Heart left ventricle (tissue), 16 donors: ENCODE measurements around the gene RTN1. TPM values are rescaled to one million over a fixed set of nuclear protein-coding genes. Genes with fewer than 3 reads are reported as not detected.

ENCODE experiments used
- ATAC-seq, 4 donors: fragments of 200-7000 bp; cut with Tn5 transposase; one replicate each; pipeline ENCODE4 v1.9.1; 2020 to 2022; ENCODE audit warnings: moderate library complexity in 4 of 4, mild to moderate bottlenecking in 3 of 4, moderate number of reproducible peaks in 1 of 4
- DNase-seq, 5 donors: peaks; one replicate each; pipeline ENCODE4 v3.0.0-alpha.2; 2020
- H3K27ac ChIP-seq, 12 donors: fragments of 200-600 bp; sonication (generic) in 4 of 12; one replicate each; pipeline versions ENCODE4 v1.5.0 to v1.8.0; 2016 to 2022; ENCODE audit warnings: mild to moderate bottlenecking in 2 of 12
- H3K27me3 ChIP-seq, 9 donors: fragments of 200-600 bp; sonication (generic) in 2 of 9; one replicate each; pipeline versions ENCODE4 v1.5.1 to v1.8.0; 2016 to 2022; ENCODE audit warnings: mild to moderate bottlenecking in 3 of 9
- H3K36me3 ChIP-seq, 9 donors: fragments of 200-600 bp; sonication (generic) in 2 of 9; one replicate each; pipeline versions ENCODE4 v1.5.0 to v1.8.0; 2018 to 2022; ENCODE audit warnings: mild to moderate bottlenecking in 2 of 9
- H3K4me1 ChIP-seq, 12 donors: fragments of 200-600 bp; sonication (generic) in 4 of 12; one replicate each; pipeline versions ENCODE4 v1.5.0 to v1.8.0; 2016 to 2022; ENCODE audit warnings: mild to moderate bottlenecking in 3 of 12
- H3K4me3 ChIP-seq, 12 donors: fragments of 200-600 bp; sonication (generic) in 4 of 12; one replicate each; pipeline versions ENCODE4 v1.5.0 to v1.8.0; 2017 to 2022; ENCODE audit warnings: mild to moderate bottlenecking in 9 of 12, moderate library complexity in 4 of 12
- H3K9me3 ChIP-seq, 12 donors: fragments of 200-600 bp; sonication (generic) in 4 of 12; one replicate each; pipeline versions ENCODE4 v1.5.0 to v1.8.0; 2016 to 2022; ENCODE audit warnings: mild to moderate bottlenecking in 1 of 12
- CTCF ChIP-seq, 12 donors: fragments of 200-600 bp; sonication (generic) in 4 of 12; IDR thresholded peaks; one replicate each; pipeline versions ENCODE4 v1.5.0 to v1.8.0; 2018 to 2022; ENCODE audit warnings: antibody characterized with exemption in 12 of 12, mild to moderate bottlenecking in 5 of 12
- POLR2A ChIP-seq, 2 donors: fragments of 450-650 bp; IDR thresholded peaks; one replicate each; pipeline ENCODE4 v1.6.1; 2017; ENCODE audit warnings: antibody characterized with exemption in 2 of 2, mild to moderate bottlenecking in 2 of 2, moderate library complexity in 2 of 2
- WGBS, 4 donors: extraction: QIAGEN DNeasy Blood & Tissue Kit in 2 of 4; methylation state at CpG; one replicate each; pipeline versions ENCODE4 v1.1.5 to v1.1.7; 2013 to 2018; 5-methylcytosine and 5-hydroxymethylcytosine counted together
- intact Hi-C, 10 donors: fragments of 100-400 bp; cut with DNase I; formaldehyde crosslinking; loops; one replicate each; pipeline versions ENCODE4 v1.11.1 to v1.14.2; 2022
- polyA plus RNA-seq, 2 donors: library from polyadenylated mRNA; stranded (reverse); fragments of 200-250 nt; gene quantifications; one replicate each; pipeline ENCODE4 v1.2.3, GENCODE V29; 2013
- total RNA-seq, 9 donors: library from RNA; depleted of rRNA in 2 of 9; stranded (reverse); fragments of >200 nt in 2 of 9; fragmentation: NEBNext Ultra II Directional in 3 of 9; extraction: Animal tissue kit (Norgen Biotek cat#: 25700) in 3 of 9; gene quantifications; one replicate each; pipeline versions ENCODE4 v1.1.0 to v1.2.4, GENCODE V29; 2016 to 2023
- donor health status: ischemic (EF 13 %, LVEDD 7.1; RV severe dilation, severe dysfunction).
- donor health status: healthy with polysubstance abuse.
- donor health status: DM: no; HTN: yes; CAD: no.
- donor health status: DM: no; HTN: no; CAD: no.
- donor health status: ischemic (EF 25% LVEDD 6.9; RV normal size, moderate dysfunction).
- donor health status: ischemic (EF 25% LVEDD 5.7; RV mildly dilated, moderate dysfunction).
- donor health status: healthy.
- donor health status: DM: yes; HTN: yes; CAD: no.
- donor health status: ischemic (EF 35%, LVEDD 5.7; RV mildly dilated, moderate dysfunction).
- donor health status: nonischemic (EF 11% LVEDD 7.7; RV severe dilation, severe dysfunction).
- donor health status: DM: yes; HTN: yes; CAD: no.
- donor health status: PGD.
- donor health status: ischemic (EF 29% LVEDD 5.4; RV normal size, mild dysfunction).
- donor health status: nonischemic (EF 23%, LVEDD 6.1; RV moderate dilation, normal function).

RTN1 gene
- total and polyA plus RNA-seq, 11 donors = 0.15 to 8.4 (median 0.90) TPM

GRCh38 chr14:59600211-59600945 lies 270.2 kb downstream of the RTN1 start:
- Histone ChIP-seq H3K9me3 (no peaks in the 10 kb centered on the region), H3K27me3 (no peaks in the 10 kb centered on the region), H3K36me3 (no peaks in the 10 kb centered on the region), H3K27ac (no peak overlapping the region), H3K4me3 (no peak overlapping the region), H3K4me1 (no peaks in the 10 kb centered on the region)
- intact Hi-C loops = no loop called here
- no peak for ATAC-seq
- 78 to 98% (median 86%) methylated on average over 2 of the region's 2 CpGs for WGBS, 4 donors
- DNase-seq = no peak
- TF ChIP-seq POLR2A (IDR thresholded peaks at IDR 0.05) (no peak), CTCF (IDR thresholded peaks at IDR 0.05) (no peak)

- DNase-seq (no peak), ATAC-seq (no peak)
- H3K27ac ChIP-seq = no peak overlapping the region
- no peak overlapping the region for H3K4me3 ChIP-seq
- peaks cover 0 to 4% (median 0%) of the 10 kb centered on the region in 9 donors for H3K27me3 ChIP-seq
- H3K4me1 ChIP-seq = no peaks in the 10 kb centered on the region
- peaks cover 0 to 6% (median 0%) of the 10 kb centered on the region in 12 donors for H3K9me3 ChIP-seq
- H3K36me3 ChIP-seq = no peaks in the 10 kb centered on the region
- TF ChIP-seq CTCF (IDR thresholded peaks at IDR 0.05) (no peak), POLR2A (IDR thresholded peaks at IDR 0.05) (no peak)
- 77 to 86% (median 84%) methylated on average over 6 of the region's 6 CpGs for WGBS, 4 donors
- intact Hi-C loops = no loop called here
Measured at GRCh38 chr14:59595071-59595470, 275.5 kb downstream of the RTN1 start.

- ATAC-seq = no peak
- intact Hi-C loops = no loop called here
- TF ChIP-seq CTCF (IDR thresholded peaks at IDR 0.05) (no peak), POLR2A (IDR thresholded peaks at IDR 0.05) (no peak)
- H3K27ac ChIP-seq = no peak overlapping the region
- no peaks in the 10 kb centered on the region for H3K36me3 ChIP-seq
- H3K9me3 ChIP-seq = peaks cover 0 to 6% (median 0%) of the 10 kb centered on the region in 12 donors
- no peak overlapping the region for H3K4me3 ChIP-seq
- WGBS, 4 donors = 77 to 85% (median 80%) methylated on average over 5 of the region's 5 CpGs
- no peaks in the 10 kb centered on the region for H3K4me1 ChIP-seq
- no peak for DNase-seq
- peaks cover 0 to 4% (median 0%) of the 10 kb centered on the region in 9 donors for H3K27me3 ChIP-seq
Measured at GRCh38 chr14:59591641-59592370, 278.8 kb downstream of the RTN1 start.

- Histone ChIP-seq H3K4me1 (peaks cover 0 to 11% (median 0%) of the 10 kb centered on the region in 12 donors), H3K36me3 (no peaks in the 10 kb centered on the region), H3K4me3 (no peak overlapping the region), H3K27ac (no peak overlapping the region), H3K9me3 (peaks cover 0 to 6% (median 0%) of the 10 kb centered on the region in 12 donors), H3K27me3 (peaks cover 0 to 4% (median 0%) of the 10 kb centered on the region in 9 donors)
- intact Hi-C loops = no loop called here
- no peak for ATAC-seq
- TF ChIP-seq POLR2A (IDR thresholded peaks at IDR 0.05) (no peak), CTCF (IDR thresholded peaks at IDR 0.05) (no peak)
- no peak for DNase-seq
- WGBS, 4 donors = 50 to 67% (median 61%) methylated on average over 3 of the region's 3 CpGs
Measured at GRCh38 chr14:59588101-59588500, 282.5 kb downstream of the RTN1 start.
